BE2C (cell line): ENCODE results near the gene BIRC2.

Source experiments
- DNase-seq: peaks from one replicate; pipeline ENCODE4 v3.0.0-alpha.2; 2020
- H3K27me3 ChIP-seq: fragments of 250-450 bp; sonication (Bioruptor Pico); 2 replicates; pipeline ENCODE4 v1.5.1; 2020; ENCODE audit warnings: mild to moderate bottlenecking
- H3K36me3 ChIP-seq: fragments of 250-450 bp; sonication (Bioruptor Pico); 2 replicates; pipeline ENCODE4 v1.5.1; 2020; ENCODE audit warnings: mild to moderate bottlenecking
- H3K4me1 ChIP-seq: fragments of 250-450 bp; sonication (Bioruptor Pico); 2 replicates; pipeline ENCODE4 v1.5.1; 2020
- H3K4me3 ChIP-seq: 2 replicates; pipeline ENCODE4 v1.5.1; 2011; ENCODE audit warnings: low read depth, low read length
- H3K9me3 ChIP-seq: fragments of 250-450 bp; sonication (Bioruptor Pico); 2 replicates; pipeline ENCODE4 v1.5.1; 2020
- TF ChIP-seq, protein P1 (sequence below): IDR thresholded peaks from 2 replicates; pipeline ENCODE4 v1.5.1; 2012; ENCODE audit warnings: mild to moderate bottlenecking, low read depth, low read length

Gene BIRC2

DNA sequence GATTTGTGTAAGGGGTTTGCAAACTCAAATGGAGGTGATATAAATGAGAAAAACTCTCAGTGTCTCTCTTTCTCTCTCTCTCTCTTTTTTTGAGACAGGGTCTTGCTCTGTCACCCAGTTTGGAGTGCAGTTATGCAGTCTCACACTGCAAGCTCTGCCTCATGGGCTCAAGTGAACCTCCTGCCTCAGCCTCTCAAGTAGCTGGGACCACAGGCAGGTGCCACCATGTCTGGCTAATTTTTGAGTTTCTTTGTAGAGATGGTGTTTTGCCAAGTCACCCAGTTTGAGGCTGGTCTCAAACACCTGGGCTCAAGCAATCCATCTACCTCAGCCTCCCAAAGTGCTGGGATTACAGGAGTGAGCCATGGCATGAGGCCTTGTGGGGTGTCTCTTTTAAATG, 26.8 kb upstream of the BIRC2 start:
- no peak for DNase-seq
- Histone ChIP-seq H3K36me3 (no peaks in the 10 kb centered on the region), H3K4me3 (no peak overlapping the region), H3K4me1 (no peaks in the 10 kb centered on the region; the same call in 1 of the 2 replicates), H3K9me3 (no peaks in the 10 kb centered on the region), H3K27me3 (no peaks in the 10 kb centered on the region)
- TF ChIP-seq, protein P1, sequence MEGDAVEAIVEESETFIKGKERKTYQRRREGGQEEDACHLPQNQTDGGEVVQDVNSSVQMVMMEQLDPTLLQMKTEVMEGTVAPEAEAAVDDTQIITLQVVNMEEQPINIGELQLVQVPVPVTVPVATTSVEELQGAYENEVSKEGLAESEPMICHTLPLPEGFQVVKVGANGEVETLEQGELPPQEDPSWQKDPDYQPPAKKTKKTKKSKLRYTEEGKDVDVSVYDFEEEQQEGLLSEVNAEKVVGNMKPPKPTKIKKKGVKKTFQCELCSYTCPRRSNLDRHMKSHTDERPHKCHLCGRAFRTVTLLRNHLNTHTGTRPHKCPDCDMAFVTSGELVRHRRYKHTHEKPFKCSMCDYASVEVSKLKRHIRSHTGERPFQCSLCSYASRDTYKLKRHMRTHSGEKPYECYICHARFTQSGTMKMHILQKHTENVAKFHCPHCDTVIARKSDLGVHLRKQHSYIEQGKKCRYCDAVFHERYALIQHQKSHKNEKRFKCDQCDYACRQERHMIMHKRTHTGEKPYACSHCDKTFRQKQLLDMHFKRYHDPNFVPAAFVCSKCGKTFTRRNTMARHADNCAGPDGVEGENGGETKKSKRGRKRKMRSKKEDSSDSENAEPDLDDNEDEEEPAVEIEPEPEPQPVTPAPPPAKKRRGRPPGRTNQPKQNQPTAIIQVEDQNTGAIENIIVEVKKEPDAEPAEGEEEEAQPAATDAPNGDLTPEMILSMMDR: no peak

DNA sequence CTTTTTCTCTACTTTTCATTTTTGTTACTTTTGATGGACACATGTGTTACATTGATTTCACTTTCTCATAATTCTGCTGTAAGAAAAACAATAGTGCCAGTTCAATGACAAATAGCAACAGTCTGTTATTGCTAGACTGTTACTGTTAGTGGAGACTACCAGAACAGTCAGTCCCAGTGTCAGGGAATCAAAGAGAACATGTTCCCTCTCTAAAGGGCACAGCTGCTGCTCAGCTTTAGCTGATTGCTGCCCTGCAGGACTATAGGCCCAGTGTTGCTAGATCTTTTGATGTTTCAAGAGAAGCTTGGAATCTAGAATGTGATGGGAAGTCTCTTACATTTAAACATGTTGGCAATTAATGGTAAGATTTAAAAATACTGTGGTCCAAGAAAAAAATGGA, 26.3 kb upstream of the BIRC2 start:
- DNase-seq: no peak
- Histone ChIP-seq H3K36me3 (no peaks in the 10 kb centered on the region), H3K27me3 (no peaks in the 10 kb centered on the region), H3K9me3 (no peaks in the 10 kb centered on the region), H3K4me1 (no peaks in the 10 kb centered on the region; the same call in 1 of the 2 replicates), H3K4me3 (no peak overlapping the region)
- TF ChIP-seq, protein P1: no peak

DNA sequence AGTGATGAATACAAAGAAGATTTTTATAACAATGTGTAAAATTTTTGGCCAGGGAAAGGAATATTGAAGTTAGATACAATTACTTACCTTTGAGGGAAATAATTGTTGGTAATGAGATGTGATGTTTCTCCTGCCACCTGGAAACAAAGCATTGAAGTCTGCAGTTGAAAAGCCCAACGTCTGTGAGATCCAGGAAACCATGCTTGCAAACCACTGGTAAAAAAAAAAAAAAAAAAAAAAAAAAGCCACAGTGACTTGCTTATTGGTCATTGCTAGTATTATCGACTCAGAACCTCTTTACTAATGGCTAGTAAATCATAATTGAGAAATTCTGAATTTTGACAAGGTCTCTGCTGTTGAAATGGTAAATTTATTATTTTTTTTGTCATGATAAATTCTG, 24.5 kb upstream of the BIRC2 start:
- Histone ChIP-seq H3K27me3 (no peaks in the 10 kb centered on the region), H3K4me1 (no peaks in the 10 kb centered on the region; the same call in 1 of the 2 replicates), H3K36me3 (no peaks in the 10 kb centered on the region), H3K9me3 (no peaks in the 10 kb centered on the region), H3K4me3 (no peak overlapping the region)
- DNase-seq: no peak
- TF ChIP-seq, protein P1: no peak

DNA sequence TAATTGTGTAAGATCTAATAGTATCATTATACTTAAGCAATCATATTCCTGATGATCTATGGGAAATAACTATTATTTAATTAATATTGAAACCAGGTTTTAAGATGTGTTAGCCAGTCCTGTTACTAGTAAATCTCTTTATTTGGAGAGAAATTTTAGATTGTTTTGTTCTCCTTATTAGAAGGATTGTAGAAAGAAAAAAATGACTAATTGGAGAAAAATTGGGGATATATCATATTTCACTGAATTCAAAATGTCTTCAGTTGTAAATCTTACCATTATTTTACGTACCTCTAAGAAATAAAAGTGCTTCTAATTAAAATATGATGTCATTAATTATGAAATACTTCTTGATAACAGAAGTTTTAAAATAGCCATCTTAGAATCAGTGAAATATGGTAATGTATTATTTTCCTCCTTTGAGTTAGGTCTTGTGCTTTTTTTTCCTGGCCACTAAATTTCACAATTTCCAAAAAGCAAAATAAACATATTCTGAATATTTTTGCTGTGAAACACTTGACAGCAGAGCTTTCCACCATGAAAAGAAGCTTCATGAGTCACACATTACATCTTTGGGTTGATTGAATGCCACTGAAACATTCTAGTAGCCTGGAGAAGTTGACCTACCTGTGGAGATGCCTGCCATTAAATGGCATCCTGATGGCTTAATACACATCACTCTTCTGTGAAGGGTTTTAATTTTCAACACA, 23.3 kb upstream of the BIRC2 start:
- TF ChIP-seq, protein P1: no peak
- Histone ChIP-seq H3K4me3 (no peak overlapping the region), H3K36me3 (no peaks in the 10 kb centered on the region)

DNA sequence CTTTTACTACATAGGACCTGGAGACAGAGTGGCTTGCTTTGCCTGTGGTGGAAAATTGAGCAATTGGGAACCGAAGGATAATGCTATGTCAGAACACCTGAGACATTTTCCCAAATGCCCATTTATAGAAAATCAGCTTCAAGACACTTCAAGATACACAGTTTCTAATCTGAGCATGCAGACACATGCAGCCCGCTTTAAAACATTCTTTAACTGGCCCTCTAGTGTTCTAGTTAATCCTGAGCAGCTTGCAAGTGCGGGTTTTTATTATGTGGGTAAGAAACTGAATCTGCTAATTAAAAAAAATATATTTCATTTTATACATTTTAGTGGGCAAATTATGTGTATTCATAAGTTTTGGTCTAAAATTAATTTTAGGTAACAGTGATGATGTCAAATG, 21.9 kb upstream of the BIRC2 start:
- TF ChIP-seq, protein P1: no peak; the same call in 1 of the 2 replicates
- H3K27me3 ChIP-seq: no peaks in the 10 kb centered on the region
- no peaks in the 10 kb centered on the region for H3K36me3 ChIP-seq
- H3K9me3 ChIP-seq: no peaks in the 10 kb centered on the region
- no peaks in the 10 kb centered on the region for H3K4me1 ChIP-seq
- DNase-seq: no peak
- H3K4me3 ChIP-seq: no peak overlapping the region

More for the DNA sequence above, 23.3 kb upstream of the BIRC2 start:
- no peak for DNase-seq
- Histone ChIP-seq H3K27me3 (no peaks in the 10 kb centered on the region), H3K9me3 (no peaks in the 10 kb centered on the region), H3K4me1 (no peaks in the 10 kb centered on the region)

DNA sequence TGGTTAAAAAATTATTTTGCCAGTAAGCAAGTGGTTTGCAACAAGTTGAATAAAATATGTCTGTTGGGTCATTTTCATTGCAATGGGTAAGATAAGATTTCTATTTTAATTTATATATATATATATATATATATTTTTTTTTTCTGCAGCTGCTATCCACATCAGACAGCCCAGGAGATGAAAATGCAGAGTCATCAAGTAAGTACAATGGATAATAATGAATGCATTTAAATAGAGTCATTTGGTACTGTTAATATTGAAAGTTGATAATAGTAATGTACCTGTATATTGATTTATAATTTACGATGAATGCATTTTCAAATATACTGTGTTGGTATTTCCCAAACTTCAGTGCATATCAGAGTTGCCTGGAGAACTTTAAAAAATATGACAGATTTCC, 18.3 kb upstream of the BIRC2 start:
- Histone ChIP-seq H3K4me1 (no peaks in the 10 kb centered on the region), H3K4me3 (no peak overlapping the region), H3K27me3 (no peaks in the 10 kb centered on the region), H3K9me3 (no peaks in the 10 kb centered on the region), H3K36me3 (no peaks in the 10 kb centered on the region)
- TF ChIP-seq, protein P1: no peak
- no peak for DNase-seq
